ENCODE results near the gene RARA.
A peak's percentile ranks its signal among the peaks of the same experiment; 100 is the strongest.

The RARA gene

DNA sequence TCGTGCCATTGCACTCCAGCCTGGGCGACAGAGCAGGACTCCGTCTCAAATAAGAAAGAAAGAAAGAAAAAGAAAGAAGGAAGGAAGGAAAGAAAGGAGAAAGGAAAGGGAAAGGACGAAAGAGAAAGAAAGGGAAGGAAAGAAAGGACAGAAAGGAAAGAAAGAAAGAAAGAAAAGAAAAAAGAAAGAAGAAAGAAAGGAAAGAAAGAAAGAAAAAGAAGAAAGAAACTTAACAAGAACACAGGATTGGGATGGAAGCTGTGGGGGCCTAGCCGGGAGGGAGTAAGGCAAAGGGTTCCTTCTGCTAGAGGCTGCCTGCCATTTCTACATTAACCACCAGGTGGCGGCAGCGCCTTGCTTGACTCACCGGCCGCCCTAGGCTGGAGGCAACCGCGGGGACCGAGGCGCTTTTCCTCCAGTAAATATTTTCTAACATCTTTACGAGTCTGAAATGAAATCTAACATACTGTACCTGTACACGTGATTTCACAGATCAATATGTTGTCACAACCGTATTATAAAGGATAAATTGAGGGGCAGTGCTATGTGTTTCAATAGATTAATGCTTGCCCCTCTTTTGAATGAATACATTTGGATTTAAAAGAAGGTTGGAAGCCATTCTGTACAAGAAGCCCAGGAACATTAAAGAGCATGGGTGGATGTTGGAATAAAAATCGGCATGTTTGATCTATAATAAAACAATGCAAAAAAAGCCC lies 49.5 kb downstream of the RARA start:
- DNase-seq (ENCODE audit: low read depth, low spot score) = peak; percentile 45
- peaks cover 16% of the 10 kb centered on the region for H3K36me3 ChIP-seq (ENCODE audit: insufficient read depth, low read length)
- no peak for TF ChIP-seq EZH2 (IDR thresholded peaks at IDR 0.05)
- TF ChIP-seq FOXP2 (optimal IDR thresholded peaks at IDR 0.05; ENCODE audit: control extremely low read depth, extremely low read length, insufficient read depth) = no peak
- peak; percentile 23; the same call in 1 of the 2 replicates for TF ChIP-seq POLR2AphosphoS5 (IDR thresholded peaks at IDR 0.05; ENCODE audit: borderline replicate concordance, low read depth, low read length)
- H3K27ac ChIP-seq = peak overlapping the region; percentile 74
- H3K9me3 ChIP-seq (ENCODE audit: low read depth, low read length) = no peaks in the 10 kb centered on the region
- H3K4me3 ChIP-seq = peak overlapping the region; percentile 61
- H3K9ac ChIP-seq (ENCODE audit: insufficient read length) = peak overlapping the region; percentile 19

- H3K36me3 ChIP-seq (ENCODE audit: insufficient read depth, low read length) = peaks cover 13% of the 10 kb centered on the region
- no peak for TF ChIP-seq POLR2AphosphoS5 (IDR thresholded peaks at IDR 0.05; ENCODE audit: borderline replicate concordance, low read depth, low read length)
- TF ChIP-seq EZH2 (IDR thresholded peaks at IDR 0.05) = no peak
- no peak for TF ChIP-seq FOXP2 (optimal IDR thresholded peaks at IDR 0.05; ENCODE audit: control extremely low read depth, extremely low read length, insufficient read depth)
- no peak overlapping the region for H3K9ac ChIP-seq (ENCODE audit: insufficient read length)
- no peak for DNase-seq (ENCODE audit: low read depth, low spot score)
- no peak overlapping the region for H3K27ac ChIP-seq
- H3K4me3 ChIP-seq = no peak overlapping the region
- H3K9me3 ChIP-seq (ENCODE audit: low read depth, low read length) = no peaks in the 10 kb centered on the region
Observed at GRCh38 chr17:40360091-40360490, 51.1 kb downstream of the RARA start.

DNA sequence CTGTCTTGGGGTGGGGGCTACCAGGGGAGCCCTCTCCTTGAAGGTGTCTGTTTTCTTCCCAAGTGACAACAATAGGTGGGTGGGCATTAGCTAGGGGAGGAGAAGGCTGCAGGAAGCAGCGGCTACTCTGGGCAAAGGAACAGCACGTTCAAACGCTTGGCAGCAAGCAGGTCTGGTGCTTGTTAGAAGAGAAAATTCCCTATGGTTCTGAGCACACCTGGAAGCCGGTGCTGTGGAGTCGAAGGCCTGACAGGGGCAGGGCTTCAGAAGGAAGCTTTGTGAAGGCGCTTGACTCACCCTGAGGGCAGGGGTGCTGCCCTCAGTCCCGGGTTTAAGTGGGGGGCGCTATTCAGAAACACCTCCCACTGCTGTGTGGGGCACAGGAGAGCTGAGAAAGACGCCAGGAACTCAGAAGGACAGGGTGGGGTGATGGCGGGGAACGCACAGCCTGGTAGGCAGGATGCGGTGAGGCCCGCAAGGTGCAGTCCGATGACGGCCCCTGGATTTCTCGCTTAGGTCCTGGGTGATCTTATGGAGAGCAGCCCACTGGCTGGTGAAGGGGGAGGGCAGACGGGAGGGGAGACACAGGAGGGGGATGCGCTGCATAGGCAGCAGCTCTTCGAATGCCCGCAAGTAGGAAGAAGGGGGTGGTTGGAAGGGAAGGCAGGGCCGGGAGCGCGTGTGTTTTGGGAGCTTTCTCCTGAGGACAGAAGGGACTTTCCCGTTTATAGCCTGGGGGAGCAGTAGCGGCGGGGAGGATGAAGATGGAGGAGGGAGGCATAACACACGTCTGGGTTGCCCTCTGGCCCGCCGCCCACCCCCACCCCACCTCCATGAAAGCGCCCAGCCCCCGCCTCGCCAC lies 52.3 kb downstream of the RARA start:
- TF ChIP-seq FOXP2 (optimal IDR thresholded peaks at IDR 0.05; ENCODE audit: control extremely low read depth, extremely low read length, insufficient read depth) (no peak), POLR2AphosphoS5 (IDR thresholded peaks at IDR 0.05; ENCODE audit: borderline replicate concordance, low read depth, low read length) (no peak), EZH2 (IDR thresholded peaks at IDR 0.05) (no peak)
- DNase-seq (ENCODE audit: low read depth, low spot score) = no peak
- Histone ChIP-seq H3K9me3 (ENCODE audit: low read depth, low read length) (no peaks in the 10 kb centered on the region), H3K9ac (ENCODE audit: insufficient read length) (no peak overlapping the region), H3K36me3 (ENCODE audit: insufficient read depth, low read length) (peaks cover 2% of the 10 kb centered on the region), H3K4me3 (no peak overlapping the region), H3K27ac (no peak overlapping the region)

DNA sequence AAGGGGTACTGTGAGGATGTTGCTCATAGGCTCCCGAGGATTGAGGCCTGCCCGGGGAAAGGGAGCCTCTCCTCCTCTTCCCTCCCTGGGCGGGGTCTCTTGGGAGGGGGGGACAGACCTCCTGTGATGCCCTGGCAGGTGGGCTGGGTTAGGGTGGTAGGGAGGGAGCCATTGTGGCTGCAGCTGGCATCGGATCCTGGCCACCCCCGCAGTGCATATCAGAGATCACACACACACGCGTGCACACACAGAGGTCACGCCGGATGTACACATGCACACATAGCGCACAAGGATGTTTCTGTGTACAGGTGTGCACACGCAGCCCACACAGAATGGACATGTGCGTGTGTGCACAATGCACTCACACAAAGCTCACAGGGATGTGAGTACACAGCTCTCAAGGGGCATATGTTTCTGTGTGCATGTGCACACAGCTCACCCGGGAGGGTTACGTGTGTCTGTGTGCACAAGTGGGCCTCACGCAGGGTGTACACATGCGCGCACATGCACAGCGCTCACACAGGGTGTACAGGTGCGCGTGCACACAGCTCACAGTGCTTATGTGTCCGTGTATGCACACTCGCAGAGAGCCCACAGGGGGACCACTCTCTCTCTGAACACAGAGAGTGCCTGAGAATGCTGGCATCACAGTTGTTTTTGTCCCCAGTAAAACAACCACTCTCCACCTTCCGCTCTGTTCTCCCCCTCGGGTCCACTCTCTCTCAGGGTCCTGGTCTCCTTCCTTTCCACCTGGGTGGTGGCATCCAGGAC lies 53.1 kb downstream of the RARA start:
- no peak overlapping the region for H3K9ac ChIP-seq (ENCODE audit: insufficient read length)

DNA sequence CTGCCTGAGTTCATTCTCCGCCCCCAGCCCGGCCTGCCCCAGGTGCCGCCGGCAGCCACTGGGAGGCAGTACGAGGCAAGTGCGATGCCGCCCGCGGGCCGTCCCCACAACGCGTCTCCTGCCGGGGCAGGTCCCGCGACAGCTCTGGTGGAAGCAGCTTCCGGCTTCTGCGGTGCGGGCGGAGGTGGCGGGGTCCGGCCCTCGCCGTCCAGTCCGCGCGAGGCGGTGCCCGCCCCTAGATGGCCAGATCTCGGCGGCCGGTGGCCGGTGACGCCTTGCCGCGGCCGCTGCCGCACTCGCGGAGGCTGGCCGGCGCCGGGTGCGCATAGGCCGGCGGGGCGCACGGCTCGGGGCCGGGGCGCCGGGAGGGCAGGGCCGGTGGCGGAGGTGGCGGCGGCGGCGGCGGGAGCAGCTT lies 53.7 kb downstream of the RARA start:
- TF ChIP-seq EZH2 (IDR thresholded peaks at IDR 0.05) (no peak), POLR2AphosphoS5 (IDR thresholded peaks at IDR 0.05; ENCODE audit: borderline replicate concordance, low read depth, low read length) (no peak), FOXP2 (optimal IDR thresholded peaks at IDR 0.05; ENCODE audit: control extremely low read depth, extremely low read length, insufficient read depth) (no peak)
- no peaks in the 10 kb centered on the region for H3K36me3 ChIP-seq (ENCODE audit: insufficient read depth, low read length)
- H3K27ac ChIP-seq = no peak overlapping the region
- peak overlapping the region; percentile 81 for H3K4me3 ChIP-seq
- no peak for DNase-seq (ENCODE audit: low read depth, low spot score)
- peak overlapping the region; percentile 59 for H3K9ac ChIP-seq (ENCODE audit: insufficient read length)
- H3K9me3 ChIP-seq (ENCODE audit: low read depth, low read length) = no peaks in the 10 kb centered on the region

More for the DNA sequence above, 53.1 kb downstream of the RARA start:
- Histone ChIP-seq H3K36me3 (ENCODE audit: insufficient read depth, low read length) (no peaks in the 10 kb centered on the region), H3K4me3 (peak overlapping the region; percentile 81), H3K27ac (no peak overlapping the region), H3K9me3 (ENCODE audit: low read depth, low read length) (no peaks in the 10 kb centered on the region)
- TF ChIP-seq POLR2AphosphoS5 (IDR thresholded peaks at IDR 0.05; ENCODE audit: borderline replicate concordance, low read depth, low read length) (no peak), FOXP2 (optimal IDR thresholded peaks at IDR 0.05; ENCODE audit: control extremely low read depth, extremely low read length, insufficient read depth) (no peak), EZH2 (IDR thresholded peaks at IDR 0.05) (no peak)
- no peak for DNase-seq (ENCODE audit: low read depth, low spot score)

DNA sequence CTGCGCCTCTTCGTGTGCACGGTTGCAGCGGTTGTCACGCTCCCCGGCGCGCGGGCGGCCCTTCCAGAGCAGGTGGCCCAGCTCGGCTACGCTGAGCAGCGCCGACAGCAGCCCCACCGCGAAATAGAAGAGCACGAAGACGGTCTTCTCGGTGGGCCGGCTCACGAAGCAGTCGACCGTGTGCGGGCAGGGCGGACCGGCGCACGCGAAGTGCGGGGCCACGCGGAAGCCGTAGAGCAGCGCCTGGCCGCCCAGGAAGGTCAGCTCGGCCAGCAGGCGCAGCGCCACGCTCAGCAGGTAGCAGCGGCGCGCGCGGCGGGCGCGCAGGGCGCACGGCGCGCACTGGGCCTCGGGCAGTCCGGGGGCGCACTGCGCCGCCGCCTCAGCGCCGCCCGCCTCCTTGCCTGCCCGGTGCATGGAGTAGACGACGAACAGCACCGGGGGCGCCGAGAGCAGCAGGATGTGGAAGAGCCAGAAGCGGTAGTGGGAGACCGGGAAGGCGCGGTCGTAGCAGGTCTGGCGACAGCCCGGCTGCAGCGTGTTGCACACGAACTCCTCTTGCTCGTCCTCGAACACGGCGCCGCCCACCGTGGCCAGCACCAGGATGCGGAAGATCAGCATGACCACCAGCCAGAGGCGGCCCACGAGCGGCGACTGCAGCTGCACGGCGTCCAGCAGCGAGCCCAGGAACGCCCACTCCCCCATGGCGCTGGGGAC lies 54.3 kb downstream of the RARA start:
- no peaks in the 10 kb centered on the region for H3K9me3 ChIP-seq (ENCODE audit: low read depth, low read length)
- no peaks in the 10 kb centered on the region for H3K36me3 ChIP-seq (ENCODE audit: insufficient read depth, low read length)
- peak overlapping the region; percentile 81 for H3K4me3 ChIP-seq
- peak overlapping the region; percentile 59 for H3K9ac ChIP-seq (ENCODE audit: insufficient read length)
- DNase-seq (ENCODE audit: low read depth, low spot score) = no peak
- H3K27ac ChIP-seq = no peak overlapping the region
- TF ChIP-seq EZH2 (IDR thresholded peaks at IDR 0.05) = no peak
- no peak for TF ChIP-seq POLR2AphosphoS5 (IDR thresholded peaks at IDR 0.05; ENCODE audit: borderline replicate concordance, low read depth, low read length)
- TF ChIP-seq FOXP2 (optimal IDR thresholded peaks at IDR 0.05; ENCODE audit: control extremely low read depth, extremely low read length, insufficient read depth) = no peak

GRCh38 chr17:40364121-40364861 lies 55.3 kb downstream of the RARA start, which contains the start of gene GJD3:
GJD3 (minus strand) TSS chr17:40364737; CDS start chr17:40363815, 922 bp downstream.
- Histone ChIP-seq H3K4me3 (peak within 1 kb of the TSS; percentile 81), H3K9ac (ENCODE audit: insufficient read length) (no peak within 1 kb of the TSS), H3K27ac (no peak within 1 kb of the TSS), H3K9me3 (ENCODE audit: low read depth, low read length) (no peaks in the 10 kb centered on the region), H3K36me3 (ENCODE audit: insufficient read depth, low read length) (no peaks in the 10 kb centered on the region)
- no peak for DNase-seq (ENCODE audit: low read depth, low spot score)
- TF ChIP-seq EZH2 (IDR thresholded peaks at IDR 0.05) = no peak
- no peak for TF ChIP-seq POLR2AphosphoS5 (IDR thresholded peaks at IDR 0.05; ENCODE audit: borderline replicate concordance, low read depth, low read length)
- TF ChIP-seq FOXP2 (optimal IDR thresholded peaks at IDR 0.05; ENCODE audit: control extremely low read depth, extremely low read length, insufficient read depth) = no peak
